ENCODE data around the gene DIRAS1. TPM values are rescaled to one million over a fixed set of nuclear protein-coding genes. Genes with fewer than 3 reads are reported as not detected.

The DIRAS1 gene
- total RNA-seq, 4 donors from 2014 or later, result 0.59 to 0.90 (median 0.87) TPM; not detected in 1

DNA sequence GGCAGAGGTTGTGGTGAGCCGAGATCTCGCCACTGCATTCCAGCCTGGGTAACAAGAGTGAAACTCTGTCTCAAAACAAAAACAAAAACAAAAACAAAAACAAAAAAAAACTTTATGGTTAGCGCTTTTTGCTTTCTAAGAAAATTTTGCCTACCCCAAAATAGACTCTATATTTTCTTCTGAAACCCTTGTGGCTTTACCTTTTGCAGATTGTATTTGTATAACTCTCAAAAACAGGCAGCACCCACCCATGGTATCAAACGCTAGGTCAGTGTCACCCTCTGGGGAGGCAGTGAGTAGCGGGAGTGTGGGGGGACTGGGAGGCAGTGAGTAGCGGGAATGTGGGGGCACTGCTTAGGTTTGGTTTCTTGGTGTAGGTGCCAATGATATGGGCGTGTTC, 26.2 kb upstream of the DIRAS1 start:
- no peaks in the 10 kb centered on the region for H3K36me3 ChIP-seq
- H3K4me1 ChIP-seq, result peaks cover 0 to 7% (median 0%) of the 10 kb centered on the region in 4 donors
- H3K27ac ChIP-seq, result no peak overlapping the region
- 76 to 84% methylated on average over 7 of the region's 7 CpGs for whole genome bisulfite sequencing, 2 donors
- TF ChIP-seq, protein P1, sequence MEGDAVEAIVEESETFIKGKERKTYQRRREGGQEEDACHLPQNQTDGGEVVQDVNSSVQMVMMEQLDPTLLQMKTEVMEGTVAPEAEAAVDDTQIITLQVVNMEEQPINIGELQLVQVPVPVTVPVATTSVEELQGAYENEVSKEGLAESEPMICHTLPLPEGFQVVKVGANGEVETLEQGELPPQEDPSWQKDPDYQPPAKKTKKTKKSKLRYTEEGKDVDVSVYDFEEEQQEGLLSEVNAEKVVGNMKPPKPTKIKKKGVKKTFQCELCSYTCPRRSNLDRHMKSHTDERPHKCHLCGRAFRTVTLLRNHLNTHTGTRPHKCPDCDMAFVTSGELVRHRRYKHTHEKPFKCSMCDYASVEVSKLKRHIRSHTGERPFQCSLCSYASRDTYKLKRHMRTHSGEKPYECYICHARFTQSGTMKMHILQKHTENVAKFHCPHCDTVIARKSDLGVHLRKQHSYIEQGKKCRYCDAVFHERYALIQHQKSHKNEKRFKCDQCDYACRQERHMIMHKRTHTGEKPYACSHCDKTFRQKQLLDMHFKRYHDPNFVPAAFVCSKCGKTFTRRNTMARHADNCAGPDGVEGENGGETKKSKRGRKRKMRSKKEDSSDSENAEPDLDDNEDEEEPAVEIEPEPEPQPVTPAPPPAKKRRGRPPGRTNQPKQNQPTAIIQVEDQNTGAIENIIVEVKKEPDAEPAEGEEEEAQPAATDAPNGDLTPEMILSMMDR (IDR thresholded peaks at IDR 0.05), result no peak
- TF ChIP-seq POLR2A (IDR thresholded peaks at IDR 0.05) (no peak), EP300 (IDR thresholded peaks at IDR 0.05) (no peak)
- no peaks in the 10 kb centered on the region for H3K9me3 ChIP-seq
- no peak overlapping the region for H3K4me3 ChIP-seq
- no peaks in the 10 kb centered on the region for H3K27me3 ChIP-seq
- DNase-seq (ENCODE audit: low spot score in 2 of 2), result no peak

DNA sequence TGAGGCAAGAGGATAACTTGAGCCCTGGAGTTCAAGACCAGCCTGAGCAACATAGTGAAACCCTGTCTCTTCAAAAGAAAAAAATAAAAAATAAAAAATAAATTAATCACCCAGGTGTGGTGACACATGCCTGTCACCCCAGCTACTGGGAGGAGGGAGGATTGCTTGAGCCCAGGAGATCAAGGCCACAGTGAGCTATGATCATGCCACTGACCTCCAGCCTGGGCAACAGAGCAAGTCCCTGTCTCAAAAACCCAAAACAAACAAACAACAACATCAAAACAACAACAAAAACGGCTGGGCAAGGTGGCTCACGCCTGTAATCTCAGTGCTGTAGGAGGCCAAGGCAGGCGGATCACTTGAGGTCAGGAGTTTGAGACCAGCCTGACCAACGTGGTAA, 22.9 kb upstream of the DIRAS1 start:
- Histone ChIP-seq H3K9me3 (no peaks in the 10 kb centered on the region), H3K27me3 (peaks cover 0 to 5% of the 10 kb centered on the region in 2 donors), H3K4me1 (peaks cover 0 to 12% (median 1%) of the 10 kb centered on the region in 4 donors), H3K36me3 (no peaks in the 10 kb centered on the region), H3K27ac (no peak overlapping the region), H3K4me3 (no peak overlapping the region)
- WGBS, 2 donors, result 37 to 48% methylated on average over 4 of the region's 4 CpGs
- DNase-seq (ENCODE audit: low spot score in 2 of 2), result no peak
- TF ChIP-seq, protein P1 (IDR thresholded peaks at IDR 0.05), result no peak
- TF ChIP-seq POLR2A (IDR thresholded peaks at IDR 0.05) (no peak), EP300 (IDR thresholded peaks at IDR 0.05) (no peak)

DNA sequence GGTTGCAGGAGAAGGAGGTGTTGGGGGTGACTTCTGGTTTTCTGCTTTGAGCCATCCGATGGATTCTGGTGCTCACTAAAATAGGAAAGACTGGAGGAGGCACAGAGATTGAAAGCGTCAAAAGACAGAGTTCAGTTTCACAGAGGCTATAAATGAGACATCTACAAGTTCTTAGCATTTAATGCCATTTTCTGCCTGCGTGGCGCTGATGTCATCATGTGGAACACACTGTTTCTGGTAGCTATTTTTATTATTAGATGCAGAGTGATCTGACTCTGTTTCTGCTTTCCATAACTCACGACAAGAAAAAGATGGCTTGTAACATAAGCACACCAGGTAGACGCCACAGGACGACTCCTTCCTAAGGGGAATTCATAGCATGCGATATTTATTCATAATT, 21.9 kb upstream of the DIRAS1 start:
- H3K4me3 ChIP-seq, result no peak overlapping the region
- TF ChIP-seq POLR2A (IDR thresholded peaks at IDR 0.05), result no peak
- TF ChIP-seq EP300 (IDR thresholded peaks at IDR 0.05), result no peak
- TF ChIP-seq, protein P1 (IDR thresholded peaks at IDR 0.05), result no peak
- 79% methylated on average over 8 of the region's 8 CpGs for WGBS, 2 donors
- no peaks in the 10 kb centered on the region for H3K36me3 ChIP-seq
- no peaks in the 10 kb centered on the region for H3K9me3 ChIP-seq
- no peak overlapping the region for H3K27ac ChIP-seq
- H3K4me1 ChIP-seq, result peaks cover 0 to 18% (median 5%) of the 10 kb centered on the region in 4 donors
- no peak for DNase-seq (ENCODE audit: low spot score in 2 of 2)
- peaks cover 0 to 5% of the 10 kb centered on the region in 2 donors for H3K27me3 ChIP-seq

DNA sequence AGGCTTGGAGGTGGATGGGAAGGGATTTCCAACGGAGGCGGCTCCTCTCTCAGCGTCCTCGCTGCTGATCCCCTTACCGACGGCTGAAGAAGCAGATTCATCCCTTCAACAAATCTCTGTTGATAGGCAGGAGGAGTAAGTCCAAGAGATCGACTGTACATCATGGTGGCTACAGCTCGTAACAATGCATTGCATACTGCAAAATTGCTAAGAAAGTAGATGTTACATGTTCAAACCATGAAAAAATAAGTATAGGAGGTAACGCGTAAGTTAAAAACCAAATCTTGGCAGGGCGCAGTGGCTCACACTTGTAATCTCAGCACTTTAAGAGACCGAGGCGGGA, 19.1 kb upstream of the DIRAS1 start:
- no peaks in the 10 kb centered on the region for H3K9me3 ChIP-seq
- TF ChIP-seq, protein P1 (IDR thresholded peaks at IDR 0.05), result no peak
- TF ChIP-seq POLR2A (IDR thresholded peaks at IDR 0.05) (no peak), EP300 (IDR thresholded peaks at IDR 0.05) (no peak)
- peaks cover 0 to 18% (median 5%) of the 10 kb centered on the region in 4 donors for H3K4me1 ChIP-seq
- WGBS, 2 donors, result 46 to 47% methylated on average over 13 of the region's 13 CpGs
- H3K36me3 ChIP-seq, result peaks cover 0 to 18% (median 0%) of the 10 kb centered on the region in 3 donors
- DNase-seq (ENCODE audit: low spot score in 2 of 2), result no peak
- peaks cover 0 to 5% of the 10 kb centered on the region in 2 donors for H3K27me3 ChIP-seq
- H3K4me3 ChIP-seq, result peak overlapping the region in 2 of 4 donors; percentile 85 to 96
- no peak overlapping the region for H3K27ac ChIP-seq

DNA sequence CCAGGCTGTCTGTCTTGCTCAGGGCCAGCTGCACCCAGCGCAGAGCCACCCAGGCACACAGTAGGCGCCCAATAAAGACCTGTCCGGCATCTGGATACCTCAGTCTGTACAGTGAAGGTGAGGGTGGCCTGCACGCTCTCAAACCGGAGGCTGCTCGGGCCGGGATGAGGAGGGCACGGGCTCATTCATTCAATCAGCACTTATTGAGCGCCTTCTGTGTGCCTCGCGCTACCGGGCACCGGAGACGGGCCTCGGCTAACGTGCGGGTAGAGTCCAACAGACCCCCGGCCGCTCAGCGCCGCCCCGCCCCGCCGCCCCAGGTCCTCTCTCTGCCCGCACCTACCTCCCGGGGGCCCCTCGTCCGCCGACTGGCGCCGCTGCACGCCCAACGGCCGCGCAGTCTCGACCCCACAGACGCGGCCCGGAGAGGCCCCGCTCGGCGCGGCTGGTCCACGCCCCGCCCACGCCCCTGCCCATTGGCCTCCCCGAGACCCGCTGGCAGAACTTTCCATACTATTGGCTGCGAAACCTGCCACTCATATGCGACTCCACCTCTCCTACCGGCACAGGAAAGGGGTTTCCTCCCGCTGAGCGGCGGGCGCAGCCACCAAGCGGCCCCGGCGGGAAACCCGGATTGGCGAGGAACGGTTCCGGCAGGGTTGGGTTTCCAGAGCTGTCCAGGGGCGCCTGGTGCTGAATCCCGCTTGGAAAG, 18.6 kb upstream of the DIRAS1 start, which contains the start of gene SLC39A3:
Gene SLC39A3 (minus strand): TSS at position 416 of the 712 bp plus-strand sequence. CDS start 2,760 bp downstream, outside the sequence.
- Histone ChIP-seq H3K4me3 (peak within 1 kb of the TSS; percentile 85 to 100 (median 92)), H3K9me3 (no peaks in the 10 kb centered on the region), H3K27me3 (peaks cover 0 to 5% of the 10 kb centered on the region in 2 donors), H3K4me1 (peaks cover 0 to 18% (median 5%) of the 10 kb centered on the region in 4 donors), H3K27ac (peak within 1 kb of the TSS in 2 of 4 donors; percentile 78 to 79), H3K36me3 (peaks cover 0 to 23% (median 0%) of the 10 kb centered on the region in 3 donors)
- TF ChIP-seq, protein P1 (IDR thresholded peaks at IDR 0.05), result peak; percentile 6 to 66 (median 33)
- TF ChIP-seq EP300 (IDR thresholded peaks at IDR 0.05) (peak; percentile 82 to 84), POLR2A (IDR thresholded peaks at IDR 0.05) (no peak)
- 0 to 1% methylated on average over 24 to 52 of the region's 64 CpGs for WGBS, 2 donors
- peak; percentile 99 for DNase-seq (ENCODE audit: low spot score in 2 of 2)
